ENCODE results near the gene PLEKHJ1. TPM values are rescaled to one million over a fixed set of nuclear protein-coding genes. Genes with fewer than 3 reads are reported as not detected.

PLEKHJ1 gene
- total and polyA plus RNA-seq, 4 donors = 64.4 to 76.4 (median 67.3) TPM

DNA sequence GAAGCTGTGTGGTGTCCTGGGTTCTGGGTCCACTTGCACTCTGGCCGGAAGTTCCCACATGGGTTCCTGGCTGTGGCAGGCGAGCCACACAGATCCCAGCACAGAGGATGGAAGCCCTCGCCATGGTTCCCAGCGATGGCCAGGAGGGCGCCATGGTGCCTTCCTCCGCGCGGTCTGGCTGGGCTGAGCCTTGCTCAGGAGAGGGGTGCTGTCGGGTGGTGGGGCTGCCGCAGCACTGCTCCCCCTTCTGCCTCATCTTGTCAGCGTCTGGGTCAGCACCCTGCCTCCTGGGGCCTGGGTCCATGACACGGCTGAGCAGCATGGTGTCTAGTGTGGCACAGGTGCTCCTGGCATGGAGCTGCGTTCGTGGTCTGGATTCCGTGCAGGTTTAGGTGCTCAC lies 38.9 kb downstream of the PLEKHJ1 start:
- WGBS, 2 donors = 94 to 95% methylated on average over 15 of the region's 15 CpGs
- DNase-seq = no peak
- H3K9me3 ChIP-seq (ENCODE audit: control insufficient read depth in 4 of 4, insufficient read depth in 3 of 4, low read length in 3 of 4) = no peaks in the 10 kb centered on the region
- TF ChIP-seq, protein P1, sequence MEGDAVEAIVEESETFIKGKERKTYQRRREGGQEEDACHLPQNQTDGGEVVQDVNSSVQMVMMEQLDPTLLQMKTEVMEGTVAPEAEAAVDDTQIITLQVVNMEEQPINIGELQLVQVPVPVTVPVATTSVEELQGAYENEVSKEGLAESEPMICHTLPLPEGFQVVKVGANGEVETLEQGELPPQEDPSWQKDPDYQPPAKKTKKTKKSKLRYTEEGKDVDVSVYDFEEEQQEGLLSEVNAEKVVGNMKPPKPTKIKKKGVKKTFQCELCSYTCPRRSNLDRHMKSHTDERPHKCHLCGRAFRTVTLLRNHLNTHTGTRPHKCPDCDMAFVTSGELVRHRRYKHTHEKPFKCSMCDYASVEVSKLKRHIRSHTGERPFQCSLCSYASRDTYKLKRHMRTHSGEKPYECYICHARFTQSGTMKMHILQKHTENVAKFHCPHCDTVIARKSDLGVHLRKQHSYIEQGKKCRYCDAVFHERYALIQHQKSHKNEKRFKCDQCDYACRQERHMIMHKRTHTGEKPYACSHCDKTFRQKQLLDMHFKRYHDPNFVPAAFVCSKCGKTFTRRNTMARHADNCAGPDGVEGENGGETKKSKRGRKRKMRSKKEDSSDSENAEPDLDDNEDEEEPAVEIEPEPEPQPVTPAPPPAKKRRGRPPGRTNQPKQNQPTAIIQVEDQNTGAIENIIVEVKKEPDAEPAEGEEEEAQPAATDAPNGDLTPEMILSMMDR (IDR thresholded peaks at IDR 0.05; ENCODE audit: control extremely low read depth, extremely low read depth) = no peak
- no peaks in the 10 kb centered on the region for H3K27me3 ChIP-seq (ENCODE audit: control insufficient read depth in 3 of 3, insufficient read depth in 3 of 3, low read length in 2 of 3)
- H3K4me1 ChIP-seq (ENCODE audit: control insufficient read depth in 5 of 5, insufficient read depth in 5 of 5, low read length in 5 of 5) = no peaks in the 10 kb centered on the region
- ATAC-seq (ENCODE audit: insufficient read depth, low FRiP score) = no peak
- H3K36me3 ChIP-seq (ENCODE audit: control insufficient read depth in 4 of 4, insufficient read depth in 4 of 4, low read length in 4 of 4) = peaks cover 0 to 62% (median 17%) of the 10 kb centered on the region in 4 donors
- H3K9ac ChIP-seq (ENCODE audit: insufficient read depth in 1 of 2, low read length in 2 of 2) = no peak overlapping the region
- no peak overlapping the region for H3K4me3 ChIP-seq
- H3K27ac ChIP-seq (ENCODE audit: low read depth in 1 of 2, low read length in 1 of 2) = no peak overlapping the region

DNA sequence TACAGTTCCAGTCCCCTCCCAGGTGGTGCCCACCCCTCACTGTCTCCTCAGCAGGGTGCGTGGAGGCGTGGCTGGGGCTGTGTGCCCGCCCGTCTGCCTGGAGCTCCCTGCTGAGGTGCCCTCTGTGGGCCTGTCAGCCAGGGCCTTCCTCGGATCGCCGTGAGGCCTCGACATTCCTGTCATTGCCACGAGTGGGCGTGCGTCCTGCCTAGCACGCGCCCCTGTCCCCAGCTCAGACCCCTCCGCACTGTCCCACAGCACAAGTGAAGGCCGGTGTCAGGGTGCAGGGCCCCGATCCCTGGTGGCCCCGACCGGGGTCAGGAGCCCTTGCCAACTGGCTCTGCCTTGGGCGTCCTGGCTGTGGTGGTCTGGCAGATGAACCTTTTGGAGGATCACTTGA lies 40.2 kb downstream of the PLEKHJ1 start:
- H3K4me1 ChIP-seq (ENCODE audit: control insufficient read depth in 5 of 5, insufficient read depth in 5 of 5, low read length in 5 of 5) = no peaks in the 10 kb centered on the region
- H3K4me3 ChIP-seq = no peak overlapping the region
- peaks cover 0 to 66% (median 22%) of the 10 kb centered on the region in 4 donors for H3K36me3 ChIP-seq (ENCODE audit: control insufficient read depth in 4 of 4, insufficient read depth in 4 of 4, low read length in 4 of 4)
- TF ChIP-seq, protein P1 (IDR thresholded peaks at IDR 0.05; ENCODE audit: control extremely low read depth, extremely low read depth) = no peak
- no peak overlapping the region for H3K9ac ChIP-seq (ENCODE audit: insufficient read depth in 1 of 2, low read length in 2 of 2)
- no peak for DNase-seq
- ATAC-seq (ENCODE audit: insufficient read depth, low FRiP score) = no peak
- no peaks in the 10 kb centered on the region for H3K27me3 ChIP-seq (ENCODE audit: control insufficient read depth in 3 of 3, insufficient read depth in 3 of 3, low read length in 2 of 3)
- WGBS, 2 donors = 95 to 97% methylated on average over 18 to 19 of the region's 19 CpGs
- no peak overlapping the region for H3K27ac ChIP-seq (ENCODE audit: low read depth in 1 of 2, low read length in 1 of 2)
- H3K9me3 ChIP-seq (ENCODE audit: control insufficient read depth in 4 of 4, insufficient read depth in 3 of 4, low read length in 3 of 4) = no peaks in the 10 kb centered on the region

DNA sequence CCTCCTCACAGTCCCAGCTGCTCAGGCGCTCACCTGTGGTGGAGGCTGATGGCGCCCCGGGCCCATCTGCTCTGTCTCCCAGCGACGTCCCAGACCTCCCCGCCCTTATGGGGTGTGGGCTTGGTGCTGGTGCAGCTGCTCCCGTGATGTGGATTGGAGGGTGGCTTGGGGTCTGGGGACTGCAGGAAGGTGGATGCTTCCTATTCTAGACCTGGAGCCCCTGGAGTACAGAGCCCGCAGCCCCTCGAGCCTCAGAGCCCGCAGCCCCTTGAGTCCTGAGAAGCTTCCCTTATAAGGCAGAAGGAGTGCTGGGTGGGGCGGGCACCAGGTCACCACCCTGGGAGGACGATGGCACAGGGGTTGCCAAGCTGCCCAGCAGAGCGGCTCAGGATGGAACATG lies 40.8 kb downstream of the PLEKHJ1 start:
- H3K27me3 ChIP-seq (ENCODE audit: control insufficient read depth in 3 of 3, insufficient read depth in 3 of 3, low read length in 2 of 3) = no peaks in the 10 kb centered on the region
- WGBS, 2 donors = 94 to 97% methylated on average over 13 of the region's 13 CpGs
- H3K4me1 ChIP-seq (ENCODE audit: control insufficient read depth in 5 of 5, insufficient read depth in 5 of 5, low read length in 5 of 5) = no peaks in the 10 kb centered on the region
- H3K27ac ChIP-seq (ENCODE audit: low read depth in 1 of 2, low read length in 1 of 2) = no peak overlapping the region
- H3K36me3 ChIP-seq (ENCODE audit: control insufficient read depth in 4 of 4, insufficient read depth in 4 of 4, low read length in 4 of 4) = peaks cover 0 to 69% (median 22%) of the 10 kb centered on the region in 4 donors
- ATAC-seq (ENCODE audit: insufficient read depth, low FRiP score) = no peak
- H3K9me3 ChIP-seq (ENCODE audit: control insufficient read depth in 4 of 4, insufficient read depth in 3 of 4, low read length in 3 of 4) = no peaks in the 10 kb centered on the region
- H3K9ac ChIP-seq (ENCODE audit: insufficient read depth in 1 of 2, low read length in 2 of 2) = no peak overlapping the region
- DNase-seq = no peak
- TF ChIP-seq, protein P1 (IDR thresholded peaks at IDR 0.05; ENCODE audit: control extremely low read depth, extremely low read depth) = no peak
- no peak overlapping the region for H3K4me3 ChIP-seq

DNA sequence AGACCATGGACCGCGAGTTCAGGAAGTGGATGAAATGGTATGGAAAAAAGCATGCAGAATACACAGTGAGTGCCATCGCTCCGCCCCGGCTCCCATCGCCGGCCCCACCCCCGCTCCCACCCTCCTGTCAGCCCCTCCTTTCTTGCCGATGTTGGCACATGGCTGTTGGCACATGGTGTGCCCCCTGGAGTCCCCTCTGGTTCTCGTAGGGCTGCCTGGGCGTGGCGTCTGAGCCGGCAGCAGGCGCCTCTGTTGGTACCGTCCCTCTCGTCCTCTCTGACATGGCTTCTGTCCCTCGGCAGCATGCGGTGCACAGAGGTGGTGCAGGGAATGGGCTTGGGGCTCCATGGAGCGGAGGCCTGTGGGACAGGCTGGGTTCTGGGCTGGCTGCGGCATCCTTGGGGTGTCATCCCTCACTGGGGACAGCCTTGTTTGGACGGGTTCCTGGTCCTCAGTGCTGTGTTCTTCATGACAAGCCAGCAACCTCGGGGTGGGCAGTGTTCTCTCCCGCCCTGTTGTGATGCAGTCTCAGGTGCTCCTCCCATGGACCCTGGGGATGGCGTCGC lies 41.5 kb downstream of the PLEKHJ1 start:
- WGBS, 2 donors = 93 to 96% methylated on average over 25 of the region's 25 CpGs
- no peak overlapping the region for H3K4me3 ChIP-seq
- no peak for DNase-seq

More for the DNA sequence above, 41.5 kb downstream of the PLEKHJ1 start:
- Histone ChIP-seq H3K4me1 (ENCODE audit: control insufficient read depth in 5 of 5, insufficient read depth in 5 of 5, low read length in 5 of 5) (peaks cover 0 to under 1% (median 0%) of the 10 kb centered on the region in 5 donors), H3K9me3 (ENCODE audit: control insufficient read depth in 4 of 4, insufficient read depth in 3 of 4, low read length in 3 of 4) (no peaks in the 10 kb centered on the region), H3K9ac (ENCODE audit: insufficient read depth in 1 of 2, low read length in 2 of 2) (no peak overlapping the region), H3K27ac (ENCODE audit: low read depth in 1 of 2, low read length in 1 of 2) (no peak overlapping the region), H3K36me3 (ENCODE audit: control insufficient read depth in 4 of 4, insufficient read depth in 4 of 4, low read length in 4 of 4) (peaks cover 0 to 66% (median 23%) of the 10 kb centered on the region in 4 donors), H3K27me3 (ENCODE audit: control insufficient read depth in 3 of 3, insufficient read depth in 3 of 3, low read length in 2 of 3) (no peaks in the 10 kb centered on the region)
- no peak for ATAC-seq (ENCODE audit: insufficient read depth, low FRiP score)
- TF ChIP-seq, protein P1 (IDR thresholded peaks at IDR 0.05; ENCODE audit: control extremely low read depth, extremely low read depth) = no peak
